Activated T-helper 9 cell treated with anti-CD3 and anti-CD28 coated beads, Interleukin-2, amount 50 U/mL, for 16 hours (primary cell): ENCODE results near the gene ZFP92.
"Not testable (repeated sequence)": the region's sequence is repeated elsewhere in the genome, so short reads cannot be mapped to it uniquely, and the experiment has no call there.

ENCODE experiments used
- DNase-seq: peaks from one replicate; pipeline ENCODE4 v3.0.0-alpha.2; 2020; ENCODE audit warnings: low read depth

The ZFP92 gene

GRCh38 chrX:153411255-153411987, at the start of gene ZFP92:
TSS of gene ZFP92 (plus strand) at chrX:153411472. CDS start at chrX:153418323, 6,851 bp downstream.
- peak; percentile 25 for DNase-seq

GRCh38 chrX:153361781-153362397, 49.4 kb upstream of the ZFP92 start:
- DNase-seq = no peak

GRCh38 chrX:153365670-153366069, 45.6 kb upstream of the ZFP92 start:
- no peak for DNase-seq

GRCh38 chrX:153366119-153366518, 45.2 kb upstream of the ZFP92 start:
- DNase-seq = no peak

GRCh38 chrX:153366878-153367538, 44.3 kb upstream of the ZFP92 start:
- no peak for DNase-seq

- no peak for DNase-seq
These were observed 40.8 kb upstream of the ZFP92 start for GRCh38 chrX:153370293-153371055.

GRCh38 chrX:153371256-153371655, 40.0 kb upstream of the ZFP92 start:
- no peak for DNase-seq

GRCh38 chrX:153372949-153373348, 38.3 kb upstream of the ZFP92 start:
- DNase-seq = no peak

- DNase-seq = no peak
These were observed 36.8 kb upstream of the ZFP92 start for GRCh38 chrX:153374426-153374825.

- no peak for DNase-seq
These were observed 35.7 kb upstream of the ZFP92 start for GRCh38 chrX:153375571-153375970.

- no peak for DNase-seq
These were observed 33.5 kb upstream of the ZFP92 start for GRCh38 chrX:153377727-153378126.

GRCh38 chrX:153378607-153379006, 32.7 kb upstream of the ZFP92 start:
- no peak for DNase-seq

GRCh38 chrX:153379508-153379907, 31.8 kb upstream of the ZFP92 start:
- no peak for DNase-seq

GRCh38 chrX:153379971-153380581, 31.2 kb upstream of the ZFP92 start:
- DNase-seq = no peak

GRCh38 chrX:153380691-153381090, 30.6 kb upstream of the ZFP92 start:
- DNase-seq = no peak

- no peak for DNase-seq
These were observed 29.4 kb upstream of the ZFP92 start for GRCh38 chrX:153381684-153382532.

- no peak for DNase-seq
These were observed 28.4 kb upstream of the ZFP92 start for GRCh38 chrX:153382563-153383482.

GRCh38 chrX:153384390-153384789, 26.9 kb upstream of the ZFP92 start:
- no peak for DNase-seq

GRCh38 chrX:153384973-153385372, 26.3 kb upstream of the ZFP92 start:
- DNase-seq = not testable (repeated sequence)

- DNase-seq = no peak
These were observed 25.2 kb upstream of the ZFP92 start for GRCh38 chrX:153386097-153386496.
